HepG2 (cell line): ENCODE data around the gene C14orf93. TPM values are rescaled to one million over a fixed set of nuclear protein-coding genes. Genes with fewer than 3 reads are reported as not detected.

Experiments
- ARID2 ChIP-seq: sonication (generic); formaldehyde crosslinking; IDR thresholded peaks from 2 replicates; pipeline ENCODE4 v1.8.1; 2022; ENCODE audit warnings: mild to moderate bottlenecking, missing genetic modification reagents, borderline replicate concordance
- ATF1 ChIP-seq: IDR thresholded peaks from 2 replicates; pipeline ENCODE4 v1.6.1; 2016; ENCODE audit warnings: mild to moderate bottlenecking, control low read depth
- CCDC6 ChIP-seq: sonication (generic); formaldehyde crosslinking; IDR thresholded peaks from 2 replicates; pipeline ENCODE4 v1.8.1; 2022; ENCODE audit warnings: mild to moderate bottlenecking, missing genetic modification reagents, moderate library complexity
- ELF1 ChIP-seq: sonication (generic); formaldehyde crosslinking; IDR thresholded peaks from 2 replicates; pipeline ENCODE4 v1.4.0; 2020; ENCODE audit warnings: missing genetic modification reagents
- ESRRA ChIP-seq: sonication (generic); formaldehyde crosslinking; IDR thresholded peaks from 2 replicates; pipeline ENCODE4 v1.5.1; 2020; ENCODE audit warnings: mild to moderate bottlenecking, low read depth, missing genetic modification reagents
- FOXJ3 ChIP-seq: sonication (generic); formaldehyde crosslinking; IDR thresholded peaks from 2 replicates; pipeline ENCODE4 v1.4.0; 2020; ENCODE audit warnings: missing genetic modification reagents, mild to moderate bottlenecking, borderline replicate concordance
- KDM5B ChIP-seq: sonication (generic); formaldehyde crosslinking; IDR thresholded peaks from 2 replicates; pipeline ENCODE4 v1.4.0; 2020; ENCODE audit warnings: missing genetic modification reagents, mild to moderate bottlenecking, borderline replicate concordance
- KLF13 ChIP-seq: sonication (generic); formaldehyde crosslinking; IDR thresholded peaks from 2 replicates; pipeline ENCODE4 v1.4.0; 2020; ENCODE audit warnings: mild to moderate bottlenecking, missing genetic modification reagents
- KMT2A ChIP-seq: sonication (generic); formaldehyde crosslinking; IDR thresholded peaks from 2 replicates; pipeline ENCODE4 v1.4.0; 2020; ENCODE audit warnings: missing genetic modification reagents
- MAF1 ChIP-seq: sonication (generic); formaldehyde crosslinking; IDR thresholded peaks from 2 replicates; pipeline ENCODE4 v1.5.0; 2020; ENCODE audit warnings: missing genetic modification reagents, borderline replicate concordance
- MLLT10 ChIP-seq: sonication (generic); formaldehyde crosslinking; IDR thresholded peaks from 2 replicates; pipeline ENCODE4 v1.4.0; 2020; ENCODE audit warnings: missing genetic modification reagents
- NCOA2 ChIP-seq: sonication (generic); formaldehyde crosslinking; IDR thresholded peaks from 2 replicates; pipeline ENCODE4 v1.8.0; 2022; ENCODE audit warnings: inconsistent platforms
- NFE2 ChIP-seq: sonication (generic); formaldehyde crosslinking; IDR thresholded peaks from 2 replicates; pipeline ENCODE4 v1.4.0; 2020; ENCODE audit warnings: missing genetic modification reagents
- ZNF17 ChIP-seq: sonication (generic); formaldehyde crosslinking; IDR thresholded peaks from 2 replicates; pipeline ENCODE4 v1.5.0; 2020; ENCODE audit warnings: mild to moderate bottlenecking, missing genetic modification reagents
- ZNF230 ChIP-seq: sonication (generic); formaldehyde crosslinking; IDR thresholded peaks from 2 replicates; pipeline ENCODE4 v1.4.0; 2020; ENCODE audit warnings: mild to moderate bottlenecking, missing genetic modification reagents
- ZNF253 ChIP-seq: sonication (generic); formaldehyde crosslinking; IDR thresholded peaks from 2 replicates; pipeline ENCODE4 v1.8.0; 2022; ENCODE audit warnings: mild to moderate bottlenecking, missing genetic modification reagents, borderline replicate concordance
- ZNF383 ChIP-seq: sonication (generic); formaldehyde crosslinking; IDR thresholded peaks from 2 replicates; pipeline ENCODE4 v1.4.0; 2020; ENCODE audit warnings: missing genetic modification reagents, mild to moderate bottlenecking, borderline replicate concordance
- ZNF432 ChIP-seq: sonication (generic); formaldehyde crosslinking; IDR thresholded peaks from 2 replicates; pipeline ENCODE4 v1.5.0; 2020; ENCODE audit warnings: missing genetic modification reagents, mild to moderate bottlenecking, borderline replicate concordance
- ZNF530 ChIP-seq: sonication (generic); formaldehyde crosslinking; IDR thresholded peaks from 2 replicates; pipeline ENCODE4 v1.5.0; 2020; ENCODE audit warnings: low read depth, mild to moderate bottlenecking, missing genetic modification reagents
- ZNF614 ChIP-seq: IDR thresholded peaks from 2 replicates; pipeline ENCODE4 v1.6.1; 2018; ENCODE audit warnings: missing biosample characterization, missing genetic modification reagents, inconsistent platforms, borderline replicate concordance
- ZNF792 ChIP-seq: IDR thresholded peaks from 2 replicates; pipeline ENCODE4 v1.6.1; 2016
- ZSCAN20 ChIP-seq: sonication (generic); formaldehyde crosslinking; IDR thresholded peaks from 2 replicates; pipeline ENCODE4 v1.4.0; 2020; ENCODE audit warnings: missing genetic modification reagents, mild to moderate bottlenecking, borderline replicate concordance
- ZSCAN31 ChIP-seq: sonication (generic); formaldehyde crosslinking; IDR thresholded peaks from 2 replicates; pipeline ENCODE4 v1.5.0; 2020; ENCODE audit warnings: low read depth, mild to moderate bottlenecking, missing genetic modification reagents
- polyA plus RNA-seq, 8 experiments: library from polyadenylated mRNA; depleted of rRNA in 3 of 8; stranded (reverse) in 7 of 8; unstranded in 1 of 8; fragments of >200 nt; fragmentation: Illumina TruSeq in 4 of 8; extraction: Trizol in 4 of 8; gene quantifications; 2 replicates each; pipeline versions ENCODE4 v1.2.1 to v1.2.3, GENCODE V29; 2011 to 2016; ENCODE audit warnings: low read depth in 4 of 8, missing spikeins in 1 of 8, mixed read lengths in 1 of 8; ENCODE audit not compliant: insufficient read depth in 1 of 8
- total RNA-seq, 5 experiments: library from RNA; depleted of rRNA; stranded (reverse); fragments of >200 nt; fragmentation: Illumina TruSeq; extraction: Trizol; gene quantifications; 2 replicates each; pipeline ENCODE4 v1.2.3, GENCODE V29; 2016; ENCODE audit warnings: low read depth in 1 of 5
- TF ChIP-seq, protein P1 (sequence below): sonication (generic); formaldehyde crosslinking; IDR thresholded peaks from 2 replicates; pipeline ENCODE4 v1.5.1; 2020; ENCODE audit warnings: mild to moderate bottlenecking, missing genetic modification reagents, borderline replicate concordance
- TF ChIP-seq, protein P2 (sequence below): sonication (generic); formaldehyde crosslinking; IDR thresholded peaks from 2 replicates; pipeline ENCODE4 v1.4.0; 2020; ENCODE audit warnings: mild to moderate bottlenecking, missing genetic modification reagents

The C14orf93 gene
- total and polyA plus RNA-seq, 2 of the 13 experiments (the other 11 are each of a cell fraction or from before 2014, with no cell fraction given): 11.4 to 22.5 TPM

DNA sequence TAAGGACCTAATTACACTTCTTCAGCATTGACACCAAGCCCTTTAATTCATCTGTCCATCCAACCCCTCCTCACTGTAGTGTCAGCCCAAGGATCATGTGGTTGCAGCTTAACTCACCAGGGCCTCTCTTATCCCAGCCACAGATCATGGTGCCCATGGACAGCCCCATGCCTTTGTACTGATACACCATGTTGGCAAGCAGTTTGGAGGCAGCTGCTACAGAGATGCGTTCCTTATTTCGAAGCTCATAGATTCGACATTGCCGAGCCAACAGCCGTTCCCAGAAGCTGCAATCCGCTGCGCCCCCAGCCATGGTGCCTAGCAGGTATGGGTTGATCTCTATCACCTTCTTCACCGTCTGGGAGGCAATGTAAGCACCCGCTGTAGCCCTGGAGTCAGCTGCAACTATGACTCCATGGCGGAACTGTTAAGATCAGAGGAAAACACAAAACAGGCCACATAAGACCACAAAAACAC, 23.3 kb upstream of the C14orf93 start (continued):
- TF ChIP-seq ZNF614 (CRISPR knock-in tag) (peak; percentile 52; the same call in 1 of the 2 replicates), KLF13 (CRISPR knock-in tag) (no peak), ELF1 (CRISPR knock-in tag) (no peak), ZSCAN20 (CRISPR knock-in tag) (no peak), ZNF253 (CRISPR knock-in tag) (no peak), MLLT10 (no peak), CCDC6 (CRISPR knock-in tag) (no peak), NCOA2 (CRISPR knock-in tag) (peak; percentile 21; the same call in 1 of the 2 replicates), MAF1 (CRISPR knock-in tag) (no peak), ATF1 (no peak), ZNF530 (CRISPR knock-in tag) (no peak), ZNF383 (CRISPR knock-in tag) (peak; percentile 40; the same call in 1 of the 2 replicates), ZNF792 (CRISPR knock-in tag) (no peak), ARID2 (no peak), ZNF230 (CRISPR knock-in tag) (no peak), ZNF432 (CRISPR knock-in tag) (no peak), KMT2A (CRISPR knock-in tag) (0 out of 2 replicates have a peak, but pooled peaks have one; percentile 42), ESRRA (no peak), NFE2 (CRISPR knock-in tag) (no peak), ZSCAN31 (CRISPR knock-in tag) (no peak), ZNF17 (CRISPR knock-in tag) (no peak), KDM5B (CRISPR knock-in tag) (no peak), FOXJ3 (CRISPR knock-in tag) (no peak)
- TF ChIP-seq, protein P1, sequence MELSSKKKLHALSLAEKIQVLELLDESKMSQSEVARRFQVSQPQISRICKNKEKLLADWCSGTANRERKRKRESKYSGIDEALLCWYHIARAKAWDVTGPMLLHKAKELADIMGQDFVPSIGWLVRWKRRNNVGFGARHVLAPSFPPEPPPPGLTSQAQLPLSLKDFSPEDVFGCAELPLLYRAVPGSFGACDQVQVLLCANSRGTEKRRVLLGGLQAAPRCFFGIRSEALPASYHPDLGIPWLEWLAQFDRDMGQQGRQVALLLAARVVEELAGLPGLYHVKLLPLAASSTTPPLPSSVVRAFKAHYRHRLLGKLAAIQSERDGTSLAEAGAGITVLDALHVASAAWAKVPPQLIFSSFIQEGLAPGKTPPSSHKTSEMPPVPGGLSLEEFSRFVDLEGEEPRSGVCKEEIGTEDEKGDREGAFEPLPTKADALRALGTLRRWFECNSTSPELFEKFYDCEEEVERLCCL (CRISPR knock-in tag): no peak
- TF ChIP-seq, protein P2, sequence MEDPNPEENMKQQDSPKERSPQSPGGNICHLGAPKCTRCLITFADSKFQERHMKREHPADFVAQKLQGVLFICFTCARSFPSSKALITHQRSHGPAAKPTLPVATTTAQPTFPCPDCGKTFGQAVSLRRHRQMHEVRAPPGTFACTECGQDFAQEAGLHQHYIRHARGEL (CRISPR knock-in tag): no peak
